ENCODE results near the gene SOX10.

Gene SOX10

DNA sequence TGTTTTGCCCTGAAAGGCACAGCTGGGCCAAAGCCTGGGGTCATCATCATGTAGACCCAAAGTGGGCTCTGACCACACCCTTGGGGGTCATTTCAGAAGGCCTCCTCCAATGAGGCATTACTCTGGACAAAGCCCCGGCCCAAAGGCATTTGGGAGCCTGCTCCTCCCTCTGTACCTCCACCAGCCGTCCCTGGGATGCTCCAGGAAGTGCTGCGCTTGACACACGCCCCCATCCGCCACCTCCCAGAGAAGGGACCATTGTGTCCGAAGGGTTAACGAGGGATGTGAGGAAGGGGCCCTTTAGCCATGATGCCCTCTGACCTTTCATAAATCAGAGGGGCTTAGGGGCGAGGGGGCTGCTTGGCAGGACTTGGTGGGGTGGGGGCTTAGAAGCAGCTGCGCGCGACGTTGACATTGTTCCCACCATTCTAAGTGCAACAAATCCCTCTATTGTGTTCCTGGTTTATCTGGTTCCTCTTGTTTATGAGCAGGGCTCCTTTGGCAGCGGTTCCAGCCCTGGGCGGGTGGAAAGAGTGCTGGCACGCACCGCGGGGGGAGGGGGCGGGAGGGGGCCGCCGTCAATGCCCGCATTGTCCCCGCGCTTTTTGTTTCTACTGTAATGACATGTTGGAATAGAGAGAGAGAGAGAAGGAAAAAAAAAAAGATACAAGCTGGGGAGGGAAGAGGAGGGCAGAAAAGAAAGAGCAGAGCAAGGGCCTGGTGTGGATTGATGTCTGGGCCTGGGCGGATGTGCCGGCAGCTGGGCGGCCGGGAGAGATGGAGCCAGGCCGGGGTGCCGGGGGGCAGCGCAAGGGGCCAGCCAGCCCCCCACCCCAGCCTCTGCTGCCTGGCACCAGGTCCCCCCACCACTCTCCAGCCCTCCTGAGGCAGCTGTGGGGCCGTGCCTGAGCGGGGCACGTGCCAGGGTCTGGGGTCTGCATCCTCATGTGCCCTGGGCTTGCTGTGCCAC is 32.1 kb upstream of the SOX10 start:
- no peak for ATAC-seq

DNA sequence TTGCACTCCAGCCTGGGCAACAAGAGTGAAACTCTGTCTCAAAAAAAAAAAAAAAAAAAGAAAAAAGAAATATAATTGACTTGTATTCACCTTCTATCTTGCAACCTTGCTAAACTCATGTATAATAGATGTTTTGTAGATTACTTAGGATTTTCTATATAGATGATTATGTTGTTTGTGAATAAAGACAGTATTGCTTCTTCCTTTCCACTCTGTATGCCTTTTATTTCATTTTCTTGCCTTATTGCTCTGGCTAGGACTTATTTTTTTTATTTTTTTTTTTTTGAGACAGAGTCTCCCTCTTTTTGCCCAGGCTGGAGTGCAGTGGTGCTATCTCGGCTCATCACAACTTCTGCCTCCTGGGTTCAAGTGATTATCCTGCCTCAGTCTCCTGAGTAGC is 29.7 kb upstream of the SOX10 start:
- ATAC-seq, result no peak

DNA sequence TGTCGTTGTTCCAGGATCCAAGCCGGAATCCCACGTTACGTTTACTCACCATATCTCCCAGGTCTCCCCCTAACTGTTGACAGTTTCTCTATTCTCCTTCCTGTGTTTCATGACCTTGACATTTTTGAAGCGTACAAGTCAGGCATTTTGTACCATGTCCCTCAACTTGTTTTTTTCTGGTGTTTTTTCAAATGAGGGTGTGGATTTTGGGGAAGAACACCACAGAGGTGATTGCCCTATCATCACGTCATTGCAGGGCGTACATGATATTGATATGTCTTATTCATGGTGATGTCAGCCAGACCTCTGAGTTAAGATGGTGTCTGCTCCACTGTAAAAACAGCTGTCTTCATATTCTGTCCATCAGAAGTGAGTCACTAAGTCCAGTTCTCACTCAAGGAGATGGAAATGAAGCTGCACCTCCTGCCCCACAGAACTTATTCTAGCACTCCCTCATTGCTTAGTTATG is 28.3 kb upstream of the SOX10 start:
- ATAC-seq, result no peak

DNA sequence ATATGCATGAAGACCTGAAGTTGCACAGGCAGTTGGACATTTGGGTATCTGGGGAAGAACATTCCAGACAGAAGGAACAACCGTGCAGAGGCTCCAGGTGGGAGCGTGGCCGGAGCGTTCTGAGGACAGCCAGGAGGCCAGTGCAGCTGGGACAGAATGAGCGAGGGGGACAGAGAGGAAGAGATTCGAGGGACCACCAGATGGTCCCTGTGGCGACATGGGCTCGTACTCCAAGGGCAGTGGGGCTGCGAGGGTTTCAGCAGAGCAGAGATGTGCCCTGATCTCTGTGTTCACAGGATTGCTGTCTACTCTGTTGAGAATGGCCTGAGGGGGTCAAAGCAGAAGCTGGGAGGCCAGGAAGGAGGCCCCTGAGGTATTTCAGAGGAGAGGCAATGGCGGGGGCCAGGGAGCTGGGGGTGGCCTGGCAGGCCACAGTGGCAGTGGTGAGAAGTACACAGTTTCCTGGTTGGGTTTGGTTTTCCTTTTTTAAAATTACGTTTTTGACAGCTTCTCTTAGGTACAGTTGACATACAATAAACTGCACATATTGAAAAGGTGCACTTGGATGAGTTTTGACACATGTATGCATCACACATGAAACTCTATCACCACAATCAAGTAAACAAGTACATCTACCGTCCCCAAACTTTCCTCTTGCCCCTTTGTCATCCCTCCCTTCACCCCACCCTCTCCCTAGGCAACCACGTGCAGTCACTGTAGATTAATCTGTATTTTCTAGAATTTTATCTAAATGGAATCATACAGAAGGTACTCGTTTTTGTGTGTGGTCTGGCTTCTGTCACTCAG is 24.8 kb upstream of the SOX10 start:
- no peak for ATAC-seq

DNA sequence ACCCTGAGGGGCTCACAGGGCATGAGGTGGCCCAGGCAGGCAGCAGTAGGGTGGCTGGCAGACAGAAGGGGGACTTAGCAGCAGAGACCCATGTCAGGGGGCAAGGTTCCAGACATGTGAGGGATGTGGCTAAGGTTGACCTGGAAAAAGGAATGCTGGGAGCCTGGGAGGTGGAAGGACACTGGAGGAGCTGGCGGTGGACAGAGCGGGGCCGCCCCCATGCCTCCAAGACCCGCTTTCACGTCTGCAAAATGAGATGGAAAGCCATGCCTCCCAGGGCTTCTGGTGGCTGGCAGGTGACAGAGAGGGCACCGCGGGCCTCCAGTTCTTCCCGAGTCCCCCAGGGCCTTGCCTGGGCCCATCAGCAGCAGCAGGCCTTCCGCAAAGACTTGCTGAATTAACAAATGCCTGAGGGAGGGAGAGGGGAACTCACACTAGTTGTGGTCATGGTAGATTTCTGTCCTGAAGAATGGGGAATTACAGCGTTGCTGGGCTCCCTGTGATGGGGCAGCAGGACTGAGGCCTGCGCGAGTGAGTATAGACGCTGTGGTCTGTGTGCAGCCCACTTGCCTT is 23.1 kb upstream of the SOX10 start:
- no peak for ATAC-seq

DNA sequence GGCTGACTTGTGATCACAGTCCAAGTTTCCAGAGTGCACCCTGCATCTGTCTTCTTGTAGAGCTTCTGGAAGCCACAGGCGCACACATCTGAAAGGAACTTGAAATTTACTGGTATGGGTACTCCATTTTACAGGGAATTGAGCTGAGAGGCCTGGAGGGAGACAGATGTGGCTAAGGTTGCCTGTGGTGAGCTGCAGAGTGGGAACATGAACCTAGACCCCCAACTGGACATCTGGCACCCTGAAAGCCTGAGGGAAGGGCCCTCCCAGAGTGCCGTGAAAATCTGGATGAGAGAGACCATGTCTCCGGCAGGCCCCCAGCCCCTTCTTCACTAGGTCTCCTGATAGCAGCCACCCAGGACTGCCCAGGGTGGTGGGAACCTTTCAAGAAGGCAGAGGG is 22.6 kb upstream of the SOX10 start:
- no peak for ATAC-seq

DNA sequence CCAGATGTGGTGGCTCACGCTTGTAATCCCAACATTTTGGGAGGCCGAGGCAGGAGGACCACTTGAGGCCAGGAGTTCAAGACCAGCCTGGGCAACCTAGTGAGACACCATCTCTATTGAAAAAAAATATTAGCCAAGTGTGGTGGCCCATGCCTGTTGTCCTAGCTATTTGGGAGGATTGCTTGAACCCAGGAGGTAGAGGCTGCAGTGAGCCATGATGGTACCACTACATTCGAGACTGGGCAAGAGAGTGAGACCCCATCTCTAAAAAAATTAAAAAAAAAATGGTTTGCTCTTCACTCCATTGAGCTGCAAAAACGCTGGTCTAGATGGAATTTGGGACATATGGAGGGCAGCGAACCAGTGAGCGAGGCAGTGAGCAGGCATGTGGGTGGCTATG is 21.6 kb upstream of the SOX10 start:
- no peak for ATAC-seq

DNA sequence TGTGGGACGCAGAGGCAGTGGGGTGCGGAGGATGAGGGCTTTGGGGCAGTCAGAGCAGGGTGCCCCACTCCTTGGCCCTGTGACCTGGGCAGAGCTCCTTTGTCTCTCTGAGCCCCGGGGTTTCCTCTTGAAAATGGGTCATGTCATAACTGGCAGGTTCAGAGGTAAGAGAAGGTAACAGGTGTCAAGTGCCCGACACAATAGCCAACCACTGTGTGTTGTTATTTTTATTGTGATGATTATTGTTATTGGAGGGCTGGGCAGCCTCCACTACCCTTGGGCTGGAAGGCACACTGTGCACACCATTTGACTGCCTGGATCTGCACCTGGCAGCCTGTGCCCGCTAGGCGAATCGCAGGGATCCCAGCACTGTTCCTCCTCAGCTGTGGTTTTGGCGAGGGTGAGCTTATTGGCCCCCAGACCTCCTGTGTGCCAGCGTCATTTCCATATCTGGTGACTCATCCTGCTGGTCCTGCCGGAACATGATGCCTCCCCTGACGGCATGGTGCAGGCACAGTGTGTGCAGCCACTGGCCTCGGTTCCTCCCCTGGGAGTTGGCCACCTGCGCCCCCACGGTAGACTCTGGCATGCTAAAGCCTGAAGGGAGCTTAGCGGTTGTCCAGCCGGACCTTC is 15.4 kb upstream of the SOX10 start:
- no peak for ATAC-seq

DNA sequence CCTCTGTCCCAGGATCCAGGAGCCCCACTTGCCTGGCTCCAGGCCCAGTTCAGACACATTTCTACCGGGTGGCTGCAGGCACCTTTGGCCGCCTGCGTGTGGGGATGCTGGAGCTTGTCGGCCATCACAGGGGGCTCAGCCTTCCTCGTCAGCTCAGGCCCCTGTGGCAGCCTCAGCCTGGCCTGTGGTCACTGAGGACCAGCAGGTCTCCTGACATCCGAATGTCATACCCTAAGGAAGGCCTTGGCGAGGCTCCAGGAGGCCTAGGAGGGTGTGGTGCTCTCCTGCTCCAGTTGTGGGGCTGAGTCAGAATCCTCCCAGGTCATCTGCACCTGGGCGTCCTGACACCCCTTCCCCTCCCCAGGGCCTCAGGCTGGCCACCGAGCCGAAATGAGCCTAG is 14.9 kb upstream of the SOX10 start:
- no peak for ATAC-seq

DNA sequence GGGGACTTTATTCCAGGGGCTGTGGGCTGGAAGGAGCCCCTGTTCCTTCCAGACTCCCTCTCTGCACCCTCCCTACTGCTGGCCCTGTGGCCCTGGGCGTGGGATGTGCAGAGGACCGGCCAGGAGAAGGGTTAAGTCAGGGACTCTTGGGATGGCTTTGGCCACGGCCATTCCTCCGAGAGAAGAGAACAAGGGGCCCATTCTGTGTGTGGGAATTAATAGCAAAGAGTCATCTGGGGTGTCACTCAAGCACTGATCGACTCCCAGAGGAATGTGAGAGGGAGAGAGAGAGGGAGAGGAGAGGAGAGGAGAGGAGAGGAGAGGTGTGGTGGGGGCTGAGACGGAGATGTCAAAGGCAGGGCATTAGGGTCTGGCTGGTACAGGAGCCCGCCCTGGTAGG is 14.2 kb upstream of the SOX10 start:
- ATAC-seq, result no peak

DNA sequence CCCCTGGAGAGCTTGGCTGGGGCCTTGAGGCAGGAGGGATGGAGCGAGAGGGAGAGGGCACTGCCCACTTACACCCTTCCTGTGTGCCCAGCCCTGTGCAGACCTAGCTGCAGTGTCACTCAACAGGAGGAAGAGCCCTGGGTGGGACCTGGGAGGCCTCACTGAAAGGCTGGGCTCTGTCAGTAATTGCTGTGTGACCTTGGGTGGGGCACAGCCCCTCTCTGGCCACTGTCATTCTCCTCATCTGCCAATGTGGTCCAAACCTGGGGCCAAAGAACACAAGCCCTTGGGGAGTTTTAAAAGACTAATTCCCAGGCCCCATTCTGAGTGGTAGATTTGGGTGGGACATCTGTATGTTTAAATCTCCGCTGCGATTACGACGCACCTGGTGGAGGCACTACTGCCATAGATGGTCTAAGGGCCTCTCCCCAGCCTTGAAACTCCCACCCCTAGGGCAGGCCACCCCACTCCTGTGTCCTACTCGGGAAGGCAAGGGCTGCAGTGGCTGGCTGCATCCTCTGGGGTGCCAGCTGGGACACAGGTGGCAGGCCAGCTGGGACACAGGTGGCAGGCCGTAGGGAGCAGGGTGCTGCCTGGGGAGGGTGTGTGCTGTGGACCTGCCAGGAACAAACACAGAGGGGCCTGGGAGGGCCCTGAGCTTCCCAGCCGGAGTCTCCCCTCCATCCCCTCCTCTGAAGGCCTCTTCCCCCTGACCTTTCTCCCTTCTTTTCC is 12.3 kb upstream of the SOX10 start:
- ATAC-seq, result no peak

DNA sequence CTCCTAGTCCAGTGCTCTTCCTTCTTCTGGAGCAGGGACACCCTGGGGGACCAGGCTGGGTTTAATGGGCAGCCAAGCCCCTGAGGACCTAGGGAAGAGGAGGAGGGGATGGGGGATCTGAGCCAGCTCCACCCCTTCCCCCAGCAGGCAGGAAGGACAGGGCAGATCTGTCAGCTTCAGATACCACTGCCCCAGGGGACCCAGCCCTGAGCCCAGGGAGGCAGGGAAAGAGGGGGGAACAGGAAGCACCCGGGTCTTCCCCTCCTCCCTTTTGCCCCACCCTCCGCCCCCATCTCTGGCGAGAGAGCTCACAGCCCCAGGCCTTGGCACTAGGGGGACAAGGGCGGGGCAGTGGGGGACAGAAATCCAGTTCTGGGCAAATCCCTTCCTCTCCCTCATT is 11.7 kb upstream of the SOX10 start:
- ATAC-seq, result no peak

DNA sequence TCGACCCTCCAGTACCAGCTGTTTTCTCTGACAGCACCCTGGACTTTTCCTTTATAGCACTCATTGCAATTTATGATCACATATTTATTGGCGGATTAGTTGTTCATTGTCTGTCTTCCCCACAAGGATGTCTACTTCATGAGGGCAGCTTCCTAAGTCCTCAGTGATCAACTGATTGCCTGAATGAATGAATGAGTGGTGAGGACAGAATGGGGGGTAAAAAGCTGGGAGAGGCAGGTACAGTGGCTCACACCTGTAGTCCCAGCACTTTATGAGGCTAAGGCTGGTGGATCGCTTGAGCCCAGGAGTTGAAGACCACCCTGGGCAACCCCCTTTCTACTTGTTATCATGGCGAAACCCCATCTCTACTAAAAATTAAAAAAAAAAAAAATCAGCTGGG is 11.1 kb upstream of the SOX10 start:
- no peak for ATAC-seq

DNA sequence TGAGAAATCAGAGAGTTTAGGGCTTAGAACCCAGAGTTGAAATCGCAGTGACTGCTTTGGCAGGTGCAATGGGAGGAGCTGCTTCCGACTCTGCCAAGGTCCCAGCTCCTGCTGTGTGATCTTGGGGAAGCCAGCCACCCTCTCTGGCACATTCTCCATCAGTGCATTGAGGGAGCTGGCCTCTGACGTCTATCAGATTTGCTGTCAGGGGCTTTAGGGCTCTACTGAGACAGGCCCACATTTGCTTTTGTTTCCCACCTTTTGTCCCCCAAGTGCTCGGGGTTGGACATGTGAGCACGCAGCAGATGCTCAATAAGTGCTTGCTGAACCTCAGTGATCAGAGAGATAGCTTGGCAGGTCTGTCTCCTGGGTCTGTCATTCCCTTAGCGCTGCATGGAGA is 10.6 kb upstream of the SOX10 start:
- no peak for ATAC-seq

DNA sequence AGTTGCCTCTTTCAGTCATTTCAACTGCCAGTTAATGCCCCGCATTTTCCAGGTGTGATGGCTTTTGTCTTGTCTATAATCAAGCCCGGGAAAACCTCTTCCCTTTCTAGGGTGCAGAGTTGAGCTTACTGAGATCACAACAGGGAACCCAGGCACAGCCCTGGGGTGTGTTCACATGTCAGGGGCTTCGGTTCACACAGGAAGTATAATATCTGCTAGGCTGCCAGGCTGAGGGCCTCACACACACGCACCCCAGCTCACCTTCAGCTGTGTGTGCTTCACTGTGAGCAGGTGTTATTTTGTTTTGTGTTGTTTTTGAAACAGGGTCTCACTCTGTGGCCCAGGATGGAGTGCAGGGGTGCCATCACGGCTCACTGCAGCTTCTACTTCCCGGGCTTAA is 9.7 kb upstream of the SOX10 start:
- ATAC-seq, result no peak

DNA sequence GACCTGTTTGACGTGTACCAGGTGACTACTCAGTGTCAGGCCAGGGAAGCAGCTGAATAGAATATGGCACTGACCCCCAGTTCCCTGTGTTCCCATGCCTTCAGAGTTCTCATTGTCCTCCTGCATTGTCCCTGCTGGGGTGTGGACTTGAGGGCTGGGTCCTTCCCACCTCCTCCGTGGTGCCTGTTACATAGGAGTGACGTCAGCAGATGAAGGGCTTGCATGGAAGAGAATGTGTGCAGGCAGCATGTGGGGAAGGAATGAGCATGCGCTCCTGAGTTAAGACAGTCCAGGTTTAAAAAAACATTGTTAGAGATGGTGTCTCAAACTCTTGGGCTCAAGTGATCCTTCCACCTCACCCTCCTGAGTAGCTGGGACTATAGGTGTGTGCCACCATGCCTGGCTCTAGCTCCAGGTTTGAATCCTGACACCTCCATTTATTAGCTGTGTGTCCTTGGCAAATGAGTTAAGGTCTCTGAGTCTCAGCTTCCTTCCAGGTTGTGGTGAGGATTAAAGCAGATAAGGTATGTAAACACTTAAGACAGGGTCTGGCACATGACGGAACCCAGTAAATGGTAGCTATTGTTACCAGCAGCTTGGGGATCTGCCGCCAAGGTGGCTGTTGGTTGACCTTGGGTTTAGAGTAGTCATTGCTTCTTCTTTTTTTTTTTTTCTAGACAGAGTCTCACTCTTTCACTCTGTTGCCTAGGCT is 7.5 kb upstream of the SOX10 start:
- no peak for ATAC-seq

DNA sequence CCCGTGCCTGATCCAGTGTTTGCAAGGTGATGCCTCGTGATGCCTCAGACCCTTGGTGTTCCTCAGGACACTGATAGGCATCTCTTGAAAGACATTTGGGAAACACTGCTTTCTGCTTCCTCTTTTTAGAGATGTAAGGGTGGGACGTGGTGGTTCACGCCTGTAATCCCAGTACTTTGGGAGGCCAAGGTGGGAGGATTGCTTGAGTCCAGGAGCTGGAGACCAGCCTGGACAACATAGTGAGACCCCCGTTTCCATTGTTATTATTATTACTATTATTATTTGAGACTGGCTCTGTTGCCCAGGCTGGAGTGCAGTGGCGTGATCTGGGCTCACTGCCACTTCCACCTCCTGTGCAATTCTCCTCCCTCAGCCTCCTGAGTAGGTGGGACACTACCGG is 6.5 kb upstream of the SOX10 start:
- no peak for ATAC-seq

DNA sequence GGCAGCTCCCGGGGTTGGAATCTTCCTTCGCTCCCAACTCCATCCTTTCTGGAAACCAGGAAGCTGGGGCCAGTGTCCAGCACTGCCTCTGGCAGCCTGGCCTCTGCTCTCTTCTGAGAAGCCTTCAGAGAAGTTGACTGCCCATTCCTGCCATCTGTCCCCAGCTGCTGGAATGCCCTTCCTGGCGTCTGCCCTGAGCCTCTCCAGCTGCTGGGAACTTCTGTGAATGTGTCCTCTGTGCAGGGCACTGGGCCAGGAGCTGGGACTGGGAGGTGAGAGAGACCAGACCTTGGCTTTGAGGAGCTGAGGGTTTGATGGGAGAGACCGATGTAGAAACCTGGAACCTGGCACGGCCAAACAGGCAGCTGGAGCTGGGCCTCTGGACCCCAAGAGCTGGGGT is 5.9 kb upstream of the SOX10 start:
- no peak for ATAC-seq

DNA sequence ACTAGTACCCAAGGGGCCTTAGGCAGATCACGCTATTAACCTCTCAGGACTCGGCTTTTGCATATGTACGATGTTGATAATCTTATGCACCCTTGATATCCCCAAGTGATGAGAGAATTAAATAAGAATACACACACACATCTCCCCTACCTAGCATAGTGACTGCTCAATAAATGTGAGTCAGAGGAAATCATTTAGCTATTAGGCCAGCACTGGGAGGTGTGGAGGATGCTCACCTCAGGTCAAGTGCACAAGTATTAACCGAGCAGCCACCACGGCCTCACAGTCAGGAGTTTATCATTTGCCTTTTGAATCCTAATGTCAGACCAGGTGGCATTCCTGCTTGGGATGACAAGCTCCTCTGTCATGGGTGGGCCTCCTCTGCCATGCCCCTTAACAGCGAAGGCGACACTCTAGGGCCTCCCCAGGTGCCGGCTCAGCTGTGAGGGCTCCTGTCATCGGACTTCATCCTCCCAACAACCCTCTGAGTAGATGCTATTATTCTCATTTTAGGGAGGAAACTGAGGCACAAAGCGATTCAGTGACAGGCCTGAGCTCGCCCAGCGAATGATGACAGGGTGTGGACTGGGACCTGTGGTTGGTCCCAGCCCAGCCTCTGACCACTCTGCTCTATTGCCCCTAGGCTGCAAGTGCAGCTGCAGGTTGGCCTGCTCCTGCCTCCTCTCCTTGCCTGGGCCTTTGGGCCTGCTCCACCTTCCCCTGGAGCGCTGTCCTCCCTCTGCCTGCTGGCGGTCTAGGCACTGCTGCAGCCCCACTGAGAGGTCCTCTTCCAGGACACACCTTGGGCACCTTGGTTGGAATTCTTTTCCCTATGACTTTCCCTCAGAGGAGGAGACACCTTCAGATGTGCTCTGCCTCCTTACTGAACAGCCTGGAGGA is 5.0 kb upstream of the SOX10 start:
- no peak for ATAC-seq

DNA sequence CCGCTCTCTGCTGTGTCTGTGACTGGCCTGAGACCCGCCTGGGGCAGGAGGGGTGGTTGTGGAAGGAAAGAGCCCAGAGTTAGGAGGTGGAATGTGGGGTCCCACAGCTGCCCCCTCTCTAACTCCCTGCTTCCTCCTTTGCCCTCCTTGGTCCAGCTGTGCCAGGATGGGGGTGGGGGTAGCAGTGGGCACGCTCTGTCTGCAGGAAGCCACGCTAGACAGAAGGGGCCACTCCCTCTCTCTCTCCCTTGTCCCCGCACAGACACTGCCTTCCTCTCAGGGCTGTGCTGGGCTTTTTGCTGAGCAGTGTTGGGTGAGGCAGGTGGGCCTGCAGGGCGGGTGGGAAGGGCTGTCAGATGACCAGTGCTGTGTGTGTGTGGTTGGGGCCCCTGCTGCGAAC is 2.0 kb upstream of the SOX10 start:
- no peak for ATAC-seq
